Measurements from ENCODE around the gene NBPF4.
"Not testable (repeated sequence)": the region's sequence is repeated elsewhere in the genome, so short reads cannot be mapped to it uniquely, and the experiment has no call there.

NBPF4 gene

GRCh38 chr1:108209456-108210108 is 34.3 kb downstream of the NBPF4 start:
- Histone ChIP-seq H3K36me3 (ENCODE audit: control insufficient read depth, insufficient read depth, low read length) (no peaks in the 10 kb centered on the region), H3K4me3 (replicated peaks; ENCODE audit: low read depth, low read length) (no peak overlapping the region), H3K27me3 (replicated peaks; ENCODE audit: control insufficient read depth, insufficient read depth, low read length) (no peaks in the 10 kb centered on the region)
- TF ChIP-seq CTCF (IDR thresholded peaks at IDR 0.05; ENCODE audit: insufficient read depth, low read length, poor library complexity, severe bottlenecking), result no peak
- DNase-seq (ENCODE audit: extremely low read depth, insufficient read length), result no peak

GRCh38 chr1:108208724-108209446 is 35.0 kb downstream of the NBPF4 start:
- Histone ChIP-seq H3K36me3 (ENCODE audit: control insufficient read depth, insufficient read depth, low read length) (no peaks in the 10 kb centered on the region), H3K4me3 (replicated peaks; ENCODE audit: low read depth, low read length) (no peak overlapping the region), H3K27me3 (replicated peaks; ENCODE audit: control insufficient read depth, insufficient read depth, low read length) (no peaks in the 10 kb centered on the region)
- DNase-seq (ENCODE audit: extremely low read depth, insufficient read length), result no peak
- TF ChIP-seq CTCF (IDR thresholded peaks at IDR 0.05; ENCODE audit: insufficient read depth, low read length, poor library complexity, severe bottlenecking), result no peak

- not testable (repeated sequence) for H3K36me3 ChIP-seq (ENCODE audit: control insufficient read depth, insufficient read depth, low read length); DNase-seq (ENCODE audit: extremely low read depth, insufficient read length); H3K4me3 ChIP-seq (replicated peaks; ENCODE audit: low read depth, low read length); H3K27me3 ChIP-seq (replicated peaks; ENCODE audit: control insufficient read depth, insufficient read depth, low read length)
These were observed 40.3 kb downstream of the NBPF4 start for GRCh38 chr1:108203582-108203981.

GRCh38 chr1:108201687-108202086 is 42.2 kb downstream of the NBPF4 start:
- TF ChIP-seq CTCF (IDR thresholded peaks at IDR 0.05; ENCODE audit: insufficient read depth, low read length, poor library complexity, severe bottlenecking), result no peak
- H3K4me3 ChIP-seq (replicated peaks; ENCODE audit: low read depth, low read length), result no peak overlapping the region
- H3K27me3 ChIP-seq (replicated peaks; ENCODE audit: control insufficient read depth, insufficient read depth, low read length), result no peaks in the 10 kb centered on the region; the same call in 1 of the 2 replicates
- DNase-seq (ENCODE audit: extremely low read depth, insufficient read length), result no peak
- H3K36me3 ChIP-seq (ENCODE audit: control insufficient read depth, insufficient read depth, low read length), result no peaks in the 10 kb centered on the region

- Histone ChIP-seq H3K27me3 (replicated peaks; ENCODE audit: control insufficient read depth, insufficient read depth, low read length) (no peaks in the 10 kb centered on the region; the same call in 1 of the 2 replicates), H3K36me3 (ENCODE audit: control insufficient read depth, insufficient read depth, low read length) (no peaks in the 10 kb centered on the region), H3K4me3 (replicated peaks; ENCODE audit: low read depth, low read length) (peak overlapping the region; percentile 83)
- TF ChIP-seq CTCF (IDR thresholded peaks at IDR 0.05; ENCODE audit: insufficient read depth, low read length, poor library complexity, severe bottlenecking), result no peak
- no peak for DNase-seq (ENCODE audit: extremely low read depth, insufficient read length)
These were observed 43.2 kb downstream of the NBPF4 start for GRCh38 chr1:108200687-108201051.

DNA sequence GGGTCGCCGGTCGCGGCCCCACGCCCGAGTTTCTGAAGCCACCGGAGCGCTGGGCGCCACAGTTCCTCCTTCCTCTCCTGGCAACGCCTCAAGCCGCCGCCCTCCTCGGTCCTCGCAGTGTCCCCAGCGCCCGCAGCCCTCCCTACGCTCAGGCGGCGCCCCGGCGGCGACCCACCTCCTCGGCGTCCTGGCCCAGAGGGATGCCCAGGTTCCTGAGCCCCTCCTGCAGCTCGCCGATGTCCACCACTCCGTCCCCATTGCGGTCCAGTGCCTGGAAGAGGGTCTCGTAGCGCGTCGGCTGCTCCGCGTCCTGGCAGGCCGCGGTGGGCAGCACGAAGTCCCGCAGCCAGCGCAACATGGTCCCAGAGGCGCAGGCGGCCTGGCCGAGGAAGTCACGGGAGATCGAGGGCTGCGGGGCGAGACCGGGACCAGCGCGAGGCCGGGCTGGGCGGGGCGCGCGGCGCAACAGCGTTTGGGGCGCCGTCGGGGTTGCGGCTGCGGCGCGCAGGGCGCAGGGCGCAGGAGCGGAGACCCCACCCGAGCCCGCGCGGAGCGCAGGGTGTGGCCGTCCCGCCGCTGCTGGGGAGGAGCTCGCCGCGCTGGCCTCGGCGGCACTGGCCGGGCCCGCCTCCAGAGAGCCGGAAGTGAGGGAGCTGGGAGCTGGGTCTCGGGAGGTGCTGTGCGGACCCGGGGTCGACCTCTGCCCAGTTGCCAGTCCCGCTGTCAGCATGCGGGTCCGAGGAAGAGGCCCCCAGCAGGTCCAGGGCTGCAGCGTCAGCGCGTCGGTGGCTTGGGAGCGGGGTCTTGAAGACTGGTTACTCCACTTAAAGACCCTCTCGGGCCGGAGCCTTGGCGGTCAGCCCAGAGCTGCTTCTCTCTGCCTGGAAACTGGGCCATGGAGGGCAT is 43.8 kb downstream of the NBPF4 start, which contains the start of gene SLC25A24:
Gene SLC25A24, minus strand, starts transcription at position 563 of the 906 bp plus-strand sequence. Its CDS starts 205 bp downstream, at position 358.
- Histone ChIP-seq H3K27me3 (replicated peaks; ENCODE audit: control insufficient read depth, insufficient read depth, low read length) (no peaks in the 10 kb centered on the region; the same call in 1 of the 2 replicates), H3K36me3 (ENCODE audit: control insufficient read depth, insufficient read depth, low read length) (no peaks in the 10 kb centered on the region), H3K4me3 (replicated peaks; ENCODE audit: low read depth, low read length) (peak within 1 kb of the TSS; percentile 83)
- peak; percentile 68 for DNase-seq (ENCODE audit: extremely low read depth, insufficient read length)
- TF ChIP-seq CTCF (IDR thresholded peaks at IDR 0.05; ENCODE audit: insufficient read depth, low read length, poor library complexity, severe bottlenecking), result no peak
